Thyroid gland (tissue), 4 donors: ENCODE measurements around the gene HCRT. TPM values are rescaled to one million over a fixed set of nuclear protein-coding genes. Genes with fewer than 3 reads are reported as not detected.
A peak's percentile ranks its signal among the peaks of the same experiment; 100 is the strongest.

Experiments used
- DNase-seq, 2 donors: peaks; one replicate each; pipeline ENCODE4 v3.0.0-alpha.2; 2019
- H3K27ac ChIP-seq, 3 donors: fragments of 200-600 bp; sonication (generic); 1 replicate in 2 of 3; 2 replicates in 1 of 3; pipeline ENCODE4 v1.5.1; 2016 to 2019; ENCODE audit warnings: mild to moderate bottlenecking in 1 of 3, moderate library complexity in 1 of 3
- H3K27me3 ChIP-seq: fragments of 200-600 bp; sonication (generic); one replicate; pipeline ENCODE4 v1.5.1; 2019
- H3K36me3 ChIP-seq, 2 donors: fragments of 200-600 bp; sonication (generic); one replicate each; pipeline ENCODE4 v1.5.1; 2016 to 2019
- H3K4me1 ChIP-seq, 2 donors: fragments of 200-600 bp; sonication (generic); one replicate each; pipeline ENCODE4 v1.5.1; 2017 to 2019
- H3K4me3 ChIP-seq, 3 donors: fragments of 200-600 bp; sonication (generic); replicated peaks in 1 of 3; 1 replicate in 2 of 3; 2 replicates in 1 of 3; pipeline ENCODE4 v1.5.1; 2016; ENCODE audit warnings: mild to moderate bottlenecking in 1 of 3
- H3K9me3 ChIP-seq: fragments of 200-600 bp; sonication (generic); one replicate; pipeline ENCODE4 v1.5.1; 2017
- POLR2A ChIP-seq, 2 donors: fragments of 450-650 bp; IDR thresholded peaks; one replicate each; pipeline ENCODE4 v1.6.1; 2017; ENCODE audit warnings: antibody characterized with exemption in 2 of 2, mild to moderate bottlenecking in 2 of 2, moderate library complexity in 1 of 2
- WGBS, 2 donors: methylation state at CpG; one replicate each; pipeline ENCODE4 v1.1.5; 2017; 5-methylcytosine and 5-hydroxymethylcytosine counted together
- intact Hi-C: fragments of 100-400 bp; cut with DNase I; formaldehyde crosslinking; loops from one replicate; pipeline ENCODE4 v1.15.1; 2023
- total RNA-seq, 4 donors: library from RNA; depleted of rRNA; stranded (reverse); fragments of >200 nt; gene quantifications; one replicate each; pipeline ENCODE4 v1.2.3, GENCODE V29; 2016
- TF ChIP-seq, protein P1 (sequence below), 6 experiments: fragments of 200-600 bp in 3 of 6; fragments of 450-650 bp in 3 of 6; sonication (generic) in 3 of 6; IDR thresholded peaks; one replicate each; pipeline ENCODE4 v1.5.1; 2016 to 2019; ENCODE audit warnings: antibody characterized with exemption in 6 of 6, mild to moderate bottlenecking in 2 of 6, inconsistent platforms in 1 of 6, moderate library complexity in 1 of 6

Gene HCRT
- total RNA-seq, 4 donors from 2014 or later: not detected

GRCh38 chr17:42163696-42164407 lies 21.4 kb downstream of the HCRT start:
- no peaks in the 10 kb centered on the region for H3K9me3 ChIP-seq
- no peaks in the 10 kb centered on the region for H3K36me3 ChIP-seq
- H3K4me3 ChIP-seq: no peak overlapping the region
- no peak for DNase-seq
- no peaks in the 10 kb centered on the region for H3K27me3 ChIP-seq
- TF ChIP-seq POLR2A (IDR thresholded peaks at IDR 0.05): no peak
- TF ChIP-seq, protein P1, sequence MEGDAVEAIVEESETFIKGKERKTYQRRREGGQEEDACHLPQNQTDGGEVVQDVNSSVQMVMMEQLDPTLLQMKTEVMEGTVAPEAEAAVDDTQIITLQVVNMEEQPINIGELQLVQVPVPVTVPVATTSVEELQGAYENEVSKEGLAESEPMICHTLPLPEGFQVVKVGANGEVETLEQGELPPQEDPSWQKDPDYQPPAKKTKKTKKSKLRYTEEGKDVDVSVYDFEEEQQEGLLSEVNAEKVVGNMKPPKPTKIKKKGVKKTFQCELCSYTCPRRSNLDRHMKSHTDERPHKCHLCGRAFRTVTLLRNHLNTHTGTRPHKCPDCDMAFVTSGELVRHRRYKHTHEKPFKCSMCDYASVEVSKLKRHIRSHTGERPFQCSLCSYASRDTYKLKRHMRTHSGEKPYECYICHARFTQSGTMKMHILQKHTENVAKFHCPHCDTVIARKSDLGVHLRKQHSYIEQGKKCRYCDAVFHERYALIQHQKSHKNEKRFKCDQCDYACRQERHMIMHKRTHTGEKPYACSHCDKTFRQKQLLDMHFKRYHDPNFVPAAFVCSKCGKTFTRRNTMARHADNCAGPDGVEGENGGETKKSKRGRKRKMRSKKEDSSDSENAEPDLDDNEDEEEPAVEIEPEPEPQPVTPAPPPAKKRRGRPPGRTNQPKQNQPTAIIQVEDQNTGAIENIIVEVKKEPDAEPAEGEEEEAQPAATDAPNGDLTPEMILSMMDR (IDR thresholded peaks at IDR 0.05): no peak
- H3K4me1 ChIP-seq: peaks cover 9 to 12% of the 10 kb centered on the region in 2 donors
- H3K27ac ChIP-seq: no peak overlapping the region
- intact Hi-C loops: no loop called here
- 56 to 73% methylated on average over 19 to 22 of the region's 22 CpGs for WGBS, 2 donors

DNA sequence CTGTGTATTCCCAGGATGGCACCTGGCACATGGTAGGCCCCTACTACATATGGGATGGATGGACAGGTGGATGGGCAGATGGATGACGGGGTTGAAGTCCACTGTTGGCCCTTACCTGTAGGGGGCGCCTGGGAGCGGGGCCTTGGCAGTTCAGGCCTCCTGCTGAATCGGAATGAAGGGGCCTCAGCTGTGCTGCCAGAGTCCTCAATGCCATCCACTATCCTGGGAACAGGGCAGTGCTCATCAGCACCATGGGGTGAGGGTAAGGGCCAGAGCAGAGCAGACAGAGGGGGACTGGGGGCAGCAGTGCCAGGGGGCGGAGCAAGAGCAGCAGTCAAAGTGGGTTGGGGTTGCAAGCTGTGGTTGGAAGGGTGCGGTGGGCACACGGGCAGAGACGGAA lies 22.1 kb downstream of the HCRT start:
- H3K27ac ChIP-seq: no peak overlapping the region
- TF ChIP-seq POLR2A (IDR thresholded peaks at IDR 0.05): no peak
- TF ChIP-seq, protein P1 (IDR thresholded peaks at IDR 0.05): peak in 1 of 6 experiments; percentile 7
- intact Hi-C loops: no loop called here
- H3K4me3 ChIP-seq: no peak overlapping the region
- H3K27me3 ChIP-seq: no peaks in the 10 kb centered on the region
- no peak for DNase-seq
- peaks cover 9 to 12% of the 10 kb centered on the region in 2 donors for H3K4me1 ChIP-seq
- no peaks in the 10 kb centered on the region for H3K36me3 ChIP-seq
- 62 to 64% methylated on average over 8 of the region's 8 CpGs for WGBS, 2 donors
- no peaks in the 10 kb centered on the region for H3K9me3 ChIP-seq

- Histone ChIP-seq H3K9me3 (no peaks in the 10 kb centered on the region), H3K27ac (peak overlapping the region in 1 of 3 donors; percentile 23), H3K36me3 (no peaks in the 10 kb centered on the region), H3K4me3 (no peak overlapping the region), H3K27me3 (no peaks in the 10 kb centered on the region), H3K4me1 (peaks cover 11 to 12% of the 10 kb centered on the region in 2 donors)
- intact Hi-C loops: no loop called here
- TF ChIP-seq, protein P1 (IDR thresholded peaks at IDR 0.05): no peak
- TF ChIP-seq POLR2A (IDR thresholded peaks at IDR 0.05): no peak
- WGBS, 2 donors: 76 to 79% methylated on average over 7 of the region's 7 CpGs
- no peak for DNase-seq
Measured at GRCh38 chr17:42160531-42160910, 24.7 kb downstream of the HCRT start.

- Histone ChIP-seq H3K9me3 (no peaks in the 10 kb centered on the region), H3K4me1 (peaks cover 14 to 15% of the 10 kb centered on the region in 2 donors), H3K27me3 (no peaks in the 10 kb centered on the region), H3K4me3 (no peak overlapping the region), H3K36me3 (no peaks in the 10 kb centered on the region), H3K27ac (peak overlapping the region; percentile 23 to 56 (median 24))
- WGBS, 2 donors: 36 to 49% methylated on average over 6 to 14 of the region's 14 CpGs
- no peak for TF ChIP-seq POLR2A (IDR thresholded peaks at IDR 0.05)
- TF ChIP-seq, protein P1 (IDR thresholded peaks at IDR 0.05): no peak
- intact Hi-C loops: loop anchor here (10.0 kb wide), 1 partner anchor 45 kb away; no protein-coding TSS in a partner anchor
- DNase-seq: peak; percentile 67
Measured at GRCh38 chr17:42159796-42160530, 25.3 kb downstream of the HCRT start.

GRCh38 chr17:42155614-42156045 lies 29.6 kb downstream of the HCRT start:
- Histone ChIP-seq H3K36me3 (no peaks in the 10 kb centered on the region), H3K9me3 (no peaks in the 10 kb centered on the region), H3K27me3 (no peaks in the 10 kb centered on the region), H3K27ac (peak overlapping the region in 1 of 3 donors; percentile 31), H3K4me3 (peak overlapping the region in 1 of 3 donors; percentile 91), H3K4me1 (peaks cover 33 to 40% of the 10 kb centered on the region in 2 donors)
- 34% methylated on average over 17 of the region's 17 CpGs for WGBS, 2 donors
- no peak for TF ChIP-seq POLR2A (IDR thresholded peaks at IDR 0.05)
- TF ChIP-seq, protein P1 (IDR thresholded peaks at IDR 0.05): no peak
- intact Hi-C loops: loop anchor here (10.0 kb wide), 1 partner anchor 49 kb away; no protein-coding TSS in a partner anchor
- no peak for DNase-seq
